Retina (tissue), 1 donor: ENCODE data around the gene LYVE1.
A peak's percentile ranks its signal among the peaks of the same experiment; 100 is the strongest.

Source experiments
- DNase-seq: peaks from one replicate; pipeline ENCODE4 v3.0.0-alpha.2; 2016

LYVE1 gene

DNA sequence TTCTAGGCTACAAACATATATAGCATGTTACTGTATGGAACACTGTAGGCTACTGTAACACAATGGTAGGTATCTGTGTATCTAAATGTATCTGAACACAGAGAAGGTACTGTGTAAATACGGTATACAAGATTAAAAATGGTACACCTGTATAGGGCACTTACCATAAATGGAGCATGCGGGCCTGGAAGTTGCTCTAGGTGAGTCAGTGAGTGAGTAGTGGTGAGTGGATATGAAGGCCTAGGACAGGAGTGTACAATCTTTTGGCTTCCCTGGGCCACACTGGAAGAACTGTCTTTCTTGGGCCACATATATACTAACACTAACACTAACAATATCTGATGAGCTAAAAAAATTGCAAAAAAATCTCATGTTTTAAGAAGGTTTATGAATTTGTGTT, 48.8 kb downstream of the LYVE1 start:
- DNase-seq: no peak

DNA sequence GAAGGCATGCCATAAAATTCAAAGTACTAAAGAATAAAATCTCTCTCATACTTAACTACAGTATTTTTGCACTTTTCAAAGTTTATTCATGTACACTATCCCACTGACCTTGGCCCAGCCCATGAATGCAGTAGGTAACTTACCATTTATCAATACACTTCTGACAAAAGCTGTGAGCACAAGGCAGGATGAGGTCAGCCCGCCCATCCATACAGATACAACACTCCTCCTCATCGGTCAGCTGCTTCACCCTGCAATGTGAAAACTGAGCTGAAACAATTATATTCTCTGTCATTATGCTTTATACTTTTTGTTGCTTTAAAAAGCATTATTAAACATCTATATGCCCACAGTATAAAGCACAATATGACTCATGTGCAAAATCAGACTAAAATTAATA, 49.6 kb downstream of the LYVE1 start:
- no peak for DNase-seq

DNA sequence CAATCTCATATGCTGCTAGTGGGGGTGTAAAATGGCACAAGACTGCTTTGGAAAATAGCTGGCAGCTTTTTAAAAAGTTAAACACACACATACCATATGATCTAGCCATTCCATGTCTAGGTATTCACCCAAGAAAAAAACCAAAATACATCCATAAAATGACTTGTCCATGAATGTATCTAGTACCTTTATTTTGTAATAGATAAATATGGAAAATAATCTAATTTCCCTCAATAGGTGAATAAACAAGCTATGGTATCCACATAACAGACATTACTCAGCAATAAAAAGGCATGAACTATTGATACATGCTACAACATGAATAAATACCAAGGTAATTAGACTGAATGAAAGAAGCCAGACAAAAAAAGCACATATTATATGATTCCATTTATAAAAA, 50.3 kb downstream of the LYVE1 start:
- DNase-seq: no peak

DNA sequence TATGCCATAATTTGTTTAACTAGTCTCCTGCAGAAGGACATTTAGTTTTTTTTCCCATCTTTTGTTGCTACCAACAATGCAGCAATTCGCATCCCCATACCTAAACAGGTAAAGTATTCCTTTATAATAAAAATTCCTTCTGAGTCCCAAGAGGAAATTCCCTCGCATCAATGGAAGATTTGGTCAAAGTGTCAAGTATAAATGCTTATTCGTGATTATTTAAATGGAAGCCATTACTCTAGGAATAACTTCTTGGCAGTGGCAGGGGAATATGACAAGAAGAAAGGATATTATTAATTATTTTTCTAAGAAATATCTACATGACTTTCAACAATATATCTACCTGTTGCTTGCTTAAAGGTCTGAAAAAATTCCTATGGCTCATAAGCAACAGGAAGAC, 53.0 kb downstream of the LYVE1 start:
- no peak for DNase-seq

DNA sequence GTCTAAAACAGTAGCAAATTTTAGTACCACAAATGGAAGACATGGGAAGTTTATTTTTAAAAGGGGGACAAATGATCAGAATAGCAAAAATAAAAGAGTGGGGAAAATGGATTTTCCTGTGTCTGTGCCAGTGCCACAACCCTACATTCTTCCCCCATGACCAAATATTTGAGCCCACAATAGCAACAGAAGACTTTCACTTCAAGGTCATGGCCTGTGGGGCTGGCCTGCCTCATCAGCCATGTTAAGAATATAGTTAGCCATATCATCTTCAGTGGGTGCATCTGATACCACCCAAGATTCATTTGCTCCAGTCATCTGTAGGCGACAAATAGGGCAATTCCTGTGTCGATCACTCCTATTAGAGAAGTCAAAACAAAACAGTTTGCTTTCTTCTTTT, 53.8 kb downstream of the LYVE1 start:
- DNase-seq: no peak

DNA sequence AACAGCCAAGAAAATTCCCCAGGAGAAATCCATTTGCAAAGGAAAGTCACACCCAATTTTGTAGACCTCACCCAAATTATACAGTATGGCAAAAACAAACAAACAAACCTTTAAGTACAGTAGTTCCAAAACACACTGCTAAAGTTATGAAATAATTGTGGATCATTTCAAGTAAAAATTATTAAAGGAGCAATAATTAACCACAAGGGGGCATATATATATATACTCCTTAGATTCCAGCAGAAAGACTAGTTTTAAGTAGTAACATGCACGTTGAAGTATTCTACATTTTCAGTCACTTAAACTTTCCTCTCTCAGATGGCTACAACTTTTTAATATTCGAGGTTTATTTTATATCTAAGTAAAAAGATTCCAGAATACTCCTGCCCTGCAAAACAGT, 54.3 kb downstream of the LYVE1 start:
- DNase-seq: no peak

DNA sequence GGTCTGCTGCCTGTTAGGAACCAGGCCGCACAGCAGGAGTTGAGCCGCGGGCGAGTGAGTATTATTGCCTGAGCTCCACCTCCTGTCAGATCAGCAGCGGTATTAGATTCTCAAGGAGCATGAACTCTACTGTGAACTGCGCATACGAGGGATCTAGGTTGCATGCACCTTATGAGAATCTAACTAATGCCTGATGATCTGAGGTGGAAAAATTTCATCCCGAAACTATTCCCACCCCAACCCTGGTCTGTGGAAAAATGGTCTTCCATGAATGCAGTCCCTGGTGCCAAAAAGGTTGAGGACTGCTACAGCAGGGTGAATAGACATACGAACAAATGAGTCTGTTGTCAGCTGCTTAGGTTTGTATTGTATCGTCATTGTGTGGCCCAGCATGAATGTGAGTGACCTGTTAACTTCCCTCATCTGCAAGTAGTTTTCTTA, 57.3 kb downstream of the LYVE1 start:
- DNase-seq: peak; percentile 80
